ACHN (cell line): ENCODE measurements around the gene RASGRF2.

Experiments
- DNase-seq: peaks from one replicate; pipeline ENCODE4 v3.0.0-alpha.2; 2015
- in situ Hi-C: cut with HindIII; loops from 2 replicates; pipeline ENCODE4 v1.10.0; 2017; ENCODE audit warnings: low sequenced_read_pairs, low pct_ligation_motif_present, low pct_unique_long_range_greater_than_20kb

The RASGRF2 gene

DNA sequence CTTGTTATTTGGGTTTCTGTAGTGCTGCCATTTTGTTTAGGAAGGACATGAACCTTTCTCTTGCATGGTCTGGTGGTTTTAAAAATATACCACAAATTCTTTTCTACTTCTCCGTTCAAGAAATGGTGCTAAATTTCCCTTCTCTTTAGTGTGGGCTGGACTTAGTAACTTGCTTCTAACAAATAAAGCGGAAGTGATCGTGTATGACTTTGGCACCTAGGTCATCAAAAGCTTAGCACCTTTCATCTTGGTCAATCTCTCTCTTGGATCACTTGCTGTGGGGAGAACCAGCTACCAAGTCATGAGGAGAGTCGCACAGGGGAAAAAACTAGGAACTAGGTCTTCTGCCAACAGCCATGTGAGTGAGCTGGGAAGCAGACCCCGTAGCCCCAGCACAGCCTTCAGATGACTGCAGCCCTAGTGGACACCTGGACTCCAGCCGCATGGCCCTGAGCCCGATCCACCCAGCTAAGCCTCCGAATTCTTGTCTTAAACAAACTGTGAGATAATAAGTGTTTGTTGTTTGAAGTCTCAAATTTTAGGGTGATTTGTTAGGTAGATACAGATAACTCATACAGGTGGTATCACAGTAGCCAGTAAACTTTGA, 185.3 kb downstream of the RASGRF2 start:
- no peak for DNase-seq
- in situ Hi-C loops, result no loop called here

DNA sequence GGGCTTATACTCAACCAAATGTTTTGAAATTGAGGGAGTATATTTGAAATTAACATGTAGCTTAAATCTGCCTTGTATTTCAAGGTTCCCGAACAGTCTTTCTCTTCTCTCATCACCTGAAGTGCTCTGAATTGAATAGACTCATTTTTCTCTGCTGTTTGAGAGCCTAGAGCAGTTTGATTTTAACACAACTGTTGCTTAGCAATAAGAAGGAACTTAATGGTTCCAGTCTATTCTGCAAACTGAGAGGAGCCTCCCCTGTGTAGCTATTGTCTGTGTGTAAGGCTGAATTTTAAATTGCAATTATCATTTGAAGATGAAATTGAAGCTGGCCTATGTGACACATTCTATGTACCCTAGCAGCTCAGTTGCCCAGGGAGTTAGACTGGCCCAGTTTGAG, 185.9 kb downstream of the RASGRF2 start:
- in situ Hi-C loops, result no loop called here

DNA sequence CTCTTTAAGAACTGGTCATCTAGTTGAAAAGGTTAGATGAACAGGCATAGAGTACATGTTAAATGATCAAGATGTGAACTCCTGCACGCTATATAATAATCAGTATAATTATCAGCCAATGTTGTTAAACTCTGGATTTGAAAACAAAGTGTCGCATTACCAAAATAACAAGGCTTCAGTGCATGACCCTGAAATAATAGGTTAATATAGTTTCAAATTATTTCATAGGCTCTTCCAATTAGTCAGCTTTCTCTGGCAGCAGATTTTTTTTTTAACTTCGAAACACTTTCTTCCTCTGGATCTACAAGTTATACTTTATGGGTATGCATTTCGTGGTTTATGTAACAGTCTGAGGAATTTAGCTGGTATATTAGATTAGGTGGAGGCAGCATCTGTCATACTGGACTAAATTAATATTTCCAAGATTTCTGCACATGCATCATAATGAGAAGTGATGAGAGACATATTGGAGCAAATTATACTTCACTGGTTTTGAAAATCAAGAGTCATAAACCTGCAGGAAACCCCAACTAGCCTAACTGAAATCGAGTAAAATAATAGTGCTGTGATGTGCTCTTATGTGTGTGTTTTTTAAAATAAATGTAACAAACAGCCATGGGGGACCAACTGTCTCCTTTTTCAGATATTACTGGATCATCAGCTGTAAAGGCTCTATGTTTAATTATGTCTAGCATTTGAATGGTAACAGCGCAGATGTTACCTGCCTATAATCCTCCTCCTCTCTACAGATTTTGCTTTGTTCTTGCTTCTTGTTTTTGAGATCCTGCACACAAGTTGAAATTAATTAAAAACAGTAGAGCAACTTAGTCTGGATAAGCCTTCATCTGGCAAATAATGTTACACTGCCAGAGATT, 187.1 kb downstream of the RASGRF2 start:
- DNase-seq, result no peak
- in situ Hi-C loops, result no loop called here

More for the DNA sequence above, 185.9 kb downstream of the RASGRF2 start:
- no peak for DNase-seq

DNA sequence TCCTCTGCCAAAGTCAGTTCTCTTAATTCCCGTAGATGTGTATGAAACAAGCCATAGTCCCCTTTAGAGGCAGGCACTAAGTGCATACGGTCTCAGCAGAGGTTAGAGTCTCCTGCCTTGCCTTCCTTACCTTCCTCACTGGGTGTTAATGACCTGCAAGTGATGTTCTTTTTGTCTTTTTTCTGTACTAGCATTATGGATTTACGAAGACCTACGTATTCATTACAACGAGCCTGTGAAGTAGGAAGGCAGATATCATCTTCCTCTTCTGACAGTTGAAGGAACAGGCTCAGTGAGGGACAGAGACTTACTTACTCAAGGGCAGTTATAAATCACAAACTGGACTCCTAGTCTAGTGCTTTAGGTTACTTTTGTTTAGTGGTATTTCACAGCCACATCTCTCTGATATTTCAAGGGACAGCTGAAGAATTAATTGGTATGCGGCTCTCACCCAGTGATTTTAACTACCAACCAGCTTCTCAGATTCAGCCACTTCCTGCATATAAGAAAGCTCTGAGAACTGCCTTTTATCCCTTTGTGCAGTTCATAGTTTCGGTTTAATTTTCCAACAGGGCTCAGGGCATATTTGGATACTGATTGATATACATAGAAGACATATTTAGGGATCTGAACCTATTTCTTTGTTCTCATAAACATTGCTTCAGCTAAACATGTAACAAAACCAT, 187.9 kb downstream of the RASGRF2 start:
- no peak for DNase-seq
- in situ Hi-C loops, result no loop called here

DNA sequence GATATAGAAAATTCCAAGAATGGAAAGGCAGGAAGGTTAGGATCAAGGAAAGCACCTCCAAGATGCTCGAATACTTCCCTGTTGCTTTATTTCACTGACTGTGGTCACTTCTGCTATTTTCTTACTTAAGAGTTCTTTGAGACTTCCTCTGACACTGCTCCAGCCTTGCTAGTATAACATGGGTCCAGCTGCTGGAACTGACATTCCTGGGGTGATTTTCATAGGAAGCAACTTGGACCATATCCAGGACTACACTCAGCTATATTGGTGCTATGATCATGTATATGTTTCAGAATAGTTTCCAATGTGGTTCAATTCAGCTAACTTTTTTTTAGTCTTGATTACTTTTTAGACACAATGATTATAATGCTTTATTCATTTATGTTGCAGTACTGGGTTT, 191.4 kb downstream of the RASGRF2 start:
- in situ Hi-C loops, result no loop called here
- DNase-seq, result no peak

DNA sequence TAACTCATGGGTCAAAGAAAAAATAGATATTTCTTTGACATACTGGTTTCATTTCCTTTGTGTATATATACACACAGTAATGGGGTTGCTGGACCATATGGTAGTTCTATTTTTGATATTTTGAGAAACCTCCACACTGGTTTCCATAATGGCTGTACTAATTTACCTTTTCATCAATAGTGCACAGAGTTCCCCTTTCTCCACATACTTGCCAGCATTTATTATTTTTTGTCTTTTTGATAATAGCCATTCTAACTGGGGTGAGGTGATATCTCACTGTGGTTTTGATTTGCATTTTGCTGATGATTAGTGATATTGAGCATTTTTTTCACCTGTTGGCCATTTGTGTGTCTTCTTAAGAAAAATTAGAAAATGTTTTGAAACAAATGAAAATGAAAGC, 194.6 kb downstream of the RASGRF2 start:
- no peak for DNase-seq
- in situ Hi-C loops, result no loop called here

DNA sequence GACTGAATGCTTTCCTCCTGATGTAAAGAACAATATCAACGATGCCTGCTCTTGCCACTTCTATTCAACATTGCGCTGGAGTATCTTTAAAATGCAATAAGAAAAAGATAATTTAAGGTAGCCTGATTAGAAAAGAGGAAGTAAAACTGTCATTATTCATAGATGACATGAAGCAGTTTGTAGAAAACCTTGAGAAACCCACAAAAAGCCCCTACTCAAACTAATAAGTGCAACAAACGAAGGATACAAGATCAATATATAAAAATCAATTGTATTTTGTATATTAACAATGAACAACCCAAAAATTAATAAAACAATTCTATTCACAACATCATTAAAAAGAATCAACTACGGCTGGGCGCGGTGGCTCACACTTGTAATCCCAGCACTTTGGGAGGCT, 196.6 kb downstream of the RASGRF2 start:
- in situ Hi-C loops, result no loop called here
- DNase-seq, result no peak

DNA sequence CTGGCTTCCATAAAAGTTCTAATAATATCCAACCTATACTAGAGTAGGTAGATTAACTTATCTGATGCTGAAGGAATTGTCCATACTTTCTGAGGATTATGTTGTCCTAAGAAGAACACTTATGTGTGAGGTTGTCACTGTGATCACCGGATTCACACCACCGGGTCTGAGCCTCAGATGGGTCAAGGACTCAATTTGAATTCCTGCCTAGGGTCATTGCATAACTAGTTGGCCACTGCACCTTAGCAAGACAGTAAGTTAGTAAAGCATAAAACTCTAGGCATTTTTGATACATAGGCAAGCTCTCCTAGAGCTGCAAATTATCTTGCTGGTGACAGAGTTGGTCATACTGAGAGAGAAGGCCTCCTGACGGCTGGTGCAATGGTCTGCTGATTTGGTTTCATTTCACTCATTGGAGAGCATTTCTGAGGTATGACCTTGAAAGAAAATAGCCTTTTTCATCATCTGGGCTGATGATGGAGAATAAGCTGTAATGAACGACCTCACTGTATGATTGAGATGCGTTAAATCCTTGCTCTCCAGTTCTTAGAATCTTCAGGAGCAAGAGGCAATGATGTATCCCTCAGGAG, 200.9 kb downstream of the RASGRF2 start:
- DNase-seq, result no peak
- in situ Hi-C loops, result no loop called here

DNA sequence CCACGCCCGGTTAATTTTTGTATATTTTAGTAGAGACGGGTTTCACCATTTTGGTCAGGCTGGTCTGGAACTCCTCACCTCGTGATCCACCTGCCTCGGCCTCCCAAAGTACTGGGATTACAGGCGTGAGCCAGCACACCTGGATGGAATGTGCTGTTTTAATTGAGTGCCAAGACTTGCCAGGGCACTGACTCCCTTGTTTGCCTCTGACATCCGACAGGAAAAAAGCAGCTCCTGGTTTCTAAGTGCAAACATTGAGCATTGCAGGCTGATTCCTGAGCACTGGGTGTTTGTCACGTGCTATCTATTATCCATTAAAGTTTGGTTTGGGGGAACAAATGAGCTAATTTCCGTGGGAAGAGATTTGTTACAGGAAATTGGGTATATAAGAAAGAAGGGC, 202.3 kb downstream of the RASGRF2 start:
- no peak for DNase-seq
- in situ Hi-C loops, result no loop called here

DNA sequence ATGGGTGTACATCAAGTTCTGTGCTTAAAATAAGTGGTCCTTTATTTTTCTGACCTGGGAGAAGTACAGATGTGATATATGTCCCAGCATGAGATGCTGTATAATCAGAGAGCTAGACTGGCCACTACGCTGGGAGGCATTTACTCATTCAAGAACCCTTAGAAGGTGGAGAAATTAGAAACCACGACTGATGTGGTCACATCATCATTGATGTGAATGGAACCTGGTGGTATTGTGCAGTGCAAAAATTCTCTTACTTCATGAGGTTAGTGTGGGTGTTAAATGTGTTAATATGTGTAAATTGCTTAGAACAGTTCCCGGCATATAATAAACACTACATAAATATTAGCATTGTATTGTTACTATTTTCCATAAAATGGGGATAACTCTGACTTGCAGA, 203.5 kb downstream of the RASGRF2 start:
- DNase-seq, result no peak
- in situ Hi-C loops, result no loop called here

DNA sequence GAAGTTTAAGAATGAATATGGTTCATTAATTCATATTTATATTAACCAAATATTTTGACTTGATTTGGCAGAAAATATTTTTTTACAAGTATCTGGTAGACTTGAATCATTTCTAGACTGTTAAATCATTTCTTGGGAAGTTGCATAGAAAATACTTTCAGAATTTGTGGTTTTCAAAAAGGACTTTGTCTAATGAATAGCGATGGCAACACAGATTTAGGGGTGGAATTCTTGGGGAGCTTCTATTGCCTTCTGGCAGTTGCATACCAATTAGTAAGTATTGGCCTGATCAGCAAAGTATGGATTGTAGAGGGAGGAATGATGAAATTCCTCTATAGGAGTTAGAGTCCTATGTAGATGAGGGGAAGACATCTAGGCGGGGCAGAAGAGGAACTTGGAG, 204.3 kb downstream of the RASGRF2 start:
- DNase-seq, result no peak
- in situ Hi-C loops, result no loop called here

DNA sequence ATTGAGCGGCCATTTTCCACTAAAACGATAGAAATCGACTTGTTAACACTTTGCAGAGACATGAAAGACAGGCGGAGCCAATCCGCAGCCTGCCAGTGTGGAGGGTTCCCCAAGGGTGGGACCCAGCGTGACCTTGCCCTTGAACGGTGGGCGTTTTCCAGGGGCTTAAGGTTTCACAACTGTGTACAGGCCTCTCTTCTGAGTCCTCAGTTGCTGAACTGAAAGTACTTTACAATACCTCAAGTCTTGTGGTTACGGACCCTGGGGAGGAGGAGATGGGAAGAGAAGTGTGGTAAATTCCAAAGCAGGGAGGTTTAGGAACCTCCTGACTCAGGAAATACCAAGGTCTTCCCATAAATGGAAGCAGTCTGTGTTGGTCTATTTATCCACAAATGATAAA, 204.8 kb downstream of the RASGRF2 start:
- DNase-seq, result no peak
- in situ Hi-C loops, result no loop called here

DNA sequence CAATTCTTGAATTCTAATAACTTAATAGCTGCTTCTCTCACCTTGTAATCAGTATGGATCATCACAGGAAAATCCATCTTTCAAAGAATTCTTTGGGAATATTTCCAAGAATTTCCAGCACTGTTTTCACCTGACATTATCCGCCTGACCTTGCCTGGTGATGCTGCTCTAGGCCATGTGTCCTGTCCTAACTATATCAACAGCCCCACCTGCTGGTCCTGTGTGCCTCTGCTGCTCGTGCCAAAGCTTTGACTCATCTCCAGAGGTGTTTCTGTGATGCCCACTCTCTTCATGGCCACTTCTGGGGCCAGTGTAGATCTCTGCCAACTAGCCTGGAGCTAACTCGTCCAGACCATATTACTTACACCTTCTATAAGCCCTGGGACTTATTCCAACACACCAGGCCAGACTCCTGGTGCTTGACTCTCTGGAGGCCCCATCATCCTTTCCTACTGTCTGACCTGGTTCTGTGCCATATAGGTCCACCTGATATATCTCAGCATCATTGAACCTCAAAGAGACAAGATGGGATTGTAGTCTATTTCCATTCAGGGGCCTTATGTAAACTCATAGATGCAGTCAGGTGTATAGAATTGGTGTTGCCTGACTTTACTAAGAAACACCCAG, 205.4 kb downstream of the RASGRF2 start:
- in situ Hi-C loops, result no loop called here
- peak; percentile 66 for DNase-seq

DNA sequence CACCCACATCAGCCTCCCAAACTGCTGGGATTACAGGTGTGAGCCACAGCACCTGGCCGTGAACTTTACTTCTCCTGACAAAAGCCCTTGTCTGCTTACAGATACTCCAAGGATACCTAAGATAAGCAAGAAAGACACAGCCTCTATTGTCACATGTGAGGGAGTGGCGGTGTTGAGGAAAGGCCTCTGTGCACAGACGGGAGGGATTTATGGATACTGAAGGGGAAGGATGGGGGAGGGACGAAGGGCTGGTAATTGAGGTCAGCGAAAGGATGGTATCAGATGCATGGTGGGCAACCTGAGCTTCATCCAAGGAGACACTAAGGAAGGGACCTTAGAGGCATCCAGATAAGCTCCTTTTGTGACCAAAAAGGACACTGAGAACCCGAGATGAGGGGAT, 206.3 kb downstream of the RASGRF2 start:
- in situ Hi-C loops, result no loop called here
- DNase-seq, result no peak

DNA sequence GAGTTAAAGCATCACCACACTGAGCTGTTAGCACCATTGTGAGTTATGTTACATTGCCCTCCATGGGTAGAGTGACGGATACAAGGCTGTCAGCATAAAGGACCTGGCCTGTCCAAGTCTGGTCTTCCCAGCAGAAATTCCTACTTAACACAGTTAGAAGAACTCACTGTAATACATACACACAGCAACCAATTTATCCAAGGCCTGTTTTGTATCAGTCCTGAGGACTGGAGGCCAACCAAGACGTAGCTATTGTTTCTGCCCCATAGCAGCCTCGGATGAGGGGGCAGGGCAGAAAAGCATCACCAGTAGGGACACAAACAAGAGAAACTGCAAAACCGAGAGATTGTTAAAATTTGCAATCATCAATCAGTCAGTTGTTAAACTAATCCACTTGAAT, 206.9 kb downstream of the RASGRF2 start:
- no peak for DNase-seq
- in situ Hi-C loops, result no loop called here

DNA sequence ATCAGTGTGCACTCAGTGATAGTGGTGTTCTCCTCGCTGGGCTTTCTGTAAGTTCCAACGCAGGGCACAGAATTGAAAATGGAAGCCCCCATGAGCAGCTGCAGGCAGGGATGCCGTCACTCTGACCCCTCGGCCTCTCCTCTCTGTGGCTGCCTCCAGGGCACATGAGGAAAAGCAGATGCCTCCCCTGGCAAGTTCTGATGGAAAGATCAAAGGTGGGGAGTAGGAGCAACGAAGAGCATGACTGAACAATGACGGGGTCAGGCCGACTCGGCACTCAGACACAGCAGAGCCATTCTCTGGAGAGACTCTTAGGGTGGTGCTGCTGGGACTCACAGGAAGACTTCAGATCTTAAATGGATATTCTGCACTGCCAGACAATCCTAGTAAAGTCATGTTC, 207.4 kb downstream of the RASGRF2 start:
- in situ Hi-C loops, result no loop called here
- no peak for DNase-seq

DNA sequence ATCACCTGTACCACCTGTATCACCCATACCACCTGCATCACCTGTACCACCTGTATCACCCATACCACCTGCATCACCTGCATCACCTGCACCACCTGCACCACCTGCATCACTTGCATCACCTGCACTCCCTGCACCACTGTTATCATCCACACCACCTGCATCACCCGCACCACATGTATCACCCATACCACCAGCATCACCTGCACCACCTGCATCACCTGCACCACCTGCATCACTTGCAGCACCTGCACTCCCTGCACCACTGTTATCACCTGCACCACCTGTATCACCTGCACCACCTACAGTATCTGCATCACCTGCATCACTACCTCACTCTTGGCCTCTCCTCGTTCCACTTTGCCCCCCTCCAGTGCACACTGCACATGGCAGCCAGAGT, 209.8 kb downstream of the RASGRF2 start:
- in situ Hi-C loops, result no loop called here
- DNase-seq, result no peak

DNA sequence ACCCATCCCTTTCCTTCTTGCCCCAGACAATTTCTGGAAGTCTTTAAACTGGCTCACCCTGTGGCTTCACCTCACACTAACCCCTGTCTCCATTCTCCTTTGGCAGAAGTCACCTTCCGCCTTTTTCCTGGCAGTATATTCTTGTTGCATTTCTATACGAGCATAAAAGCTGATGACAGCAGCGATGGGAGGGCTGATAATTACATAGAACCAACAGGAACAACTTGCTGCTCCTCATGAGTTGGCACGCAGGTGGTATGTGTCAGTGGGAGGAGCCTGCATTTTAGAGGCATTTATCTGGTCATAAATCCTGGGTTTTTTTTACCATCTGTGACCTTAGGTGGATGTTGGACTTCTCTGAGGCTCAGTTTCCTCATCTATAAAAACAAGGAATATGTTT, 211.6 kb downstream of the RASGRF2 start:
- DNase-seq, result no peak
- in situ Hi-C loops, result no loop called here

DNA sequence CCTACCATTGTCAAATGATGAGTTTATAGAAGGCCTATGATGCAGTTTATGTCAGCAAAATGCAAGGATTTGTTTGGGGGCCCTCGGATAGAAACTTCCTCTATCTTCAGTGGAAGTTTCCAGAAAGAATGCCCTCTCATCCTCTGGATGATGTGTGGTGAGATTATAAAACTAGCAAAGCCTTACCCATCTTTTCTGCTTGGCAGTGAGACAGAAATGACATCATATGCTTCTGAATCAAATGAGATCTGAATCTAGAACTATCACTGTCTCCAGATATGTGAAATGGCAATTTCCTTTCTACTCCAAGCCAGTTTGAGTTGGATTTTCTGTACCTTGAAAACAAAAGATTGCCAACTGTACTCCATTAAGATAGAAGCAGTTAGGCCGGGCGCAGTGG, 212.5 kb downstream of the RASGRF2 start:
- in situ Hi-C loops, result no loop called here
- no peak for DNase-seq
